ENCODE results near the gene ADAMTS4. TPM values are rescaled to one million over a fixed set of nuclear protein-coding genes. Genes with fewer than 3 reads are reported as not detected.
A peak's percentile ranks its signal among the peaks of the same experiment; 100 is the strongest.

The ADAMTS4 gene
- total and polyA plus RNA-seq, 12 donors, result 1.7 to 86.1 (median 13.2) TPM

- DNase-seq (peak in 1 of 2 donors; percentile 62), ATAC-seq (no peak)
- H3K9me3 ChIP-seq, result no peaks in the 10 kb centered on the region
- peaks cover 41 to 89% (median 79%) of the 10 kb centered on the region in 9 donors for H3K4me1 ChIP-seq
- intact Hi-C loops (cut with DNase I), result loop anchor here in 4 of 10 donors (10.0 kb wide), 1 partner anchor 186 kb away; no protein-coding TSS in a partner anchor
- H3K27me3 ChIP-seq, result no peaks in the 10 kb centered on the region
- 22 to 25% methylated on average over 20 of the region's 20 CpGs for WGBS, 2 donors
- H3K36me3 ChIP-seq, result peaks cover 0 to 35% (median 0%) of the 10 kb centered on the region in 9 donors
- H3K4me3 ChIP-seq, result peak overlapping the region; percentile 28 to 67 (median 57)
- peak overlapping the region; percentile 80 to 100 (median 98) for H3K27ac ChIP-seq
- no peak for TF ChIP-seq CTCF (IDR thresholded peaks at IDR 0.05)
Observed at GRCh38 chr1:161198194-161198896, 509 bp downstream of the ADAMTS4 start.

DNA sequence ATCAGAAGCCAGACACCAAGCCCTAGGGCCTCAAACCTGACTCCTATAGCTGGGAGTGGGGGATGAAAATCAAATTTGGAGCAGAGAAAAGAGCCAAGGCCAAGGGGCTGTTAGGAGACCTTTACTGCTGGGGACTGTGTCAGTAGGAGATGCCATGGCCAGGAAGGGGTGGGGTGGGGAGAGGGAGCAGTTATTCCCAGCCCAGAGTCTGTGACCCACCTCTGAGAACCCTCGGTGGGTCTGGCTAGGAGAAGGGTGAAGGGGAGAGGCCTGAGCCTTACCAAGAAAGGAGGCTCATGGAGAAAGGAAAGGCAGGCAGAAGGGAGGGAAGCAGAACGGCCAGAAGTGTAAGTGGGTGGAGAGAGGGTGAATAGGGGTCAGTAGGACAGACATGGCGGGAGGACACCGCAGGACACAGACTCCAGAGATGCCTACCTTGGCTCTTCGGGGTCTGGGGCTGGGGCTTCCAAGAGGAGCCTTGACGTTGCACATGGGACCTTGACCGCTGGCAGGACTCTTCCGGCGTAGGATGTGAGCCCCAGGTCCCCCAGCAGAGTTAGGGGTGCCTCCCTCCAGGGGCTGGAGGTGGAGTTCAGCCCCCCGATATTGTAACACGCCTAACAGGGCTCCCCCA is 1.2 kb downstream of the ADAMTS4 start:
- Histone ChIP-seq H3K4me1 (peaks cover 35 to 89% (median 79%) of the 10 kb centered on the region in 9 donors), H3K4me3 (peak overlapping the region; percentile 28 to 67 (median 57)), H3K27me3 (no peaks in the 10 kb centered on the region), H3K27ac (peak overlapping the region; percentile 80 to 100 (median 98)), H3K9me3 (no peaks in the 10 kb centered on the region), H3K36me3 (peaks cover 0 to 40% (median 0%) of the 10 kb centered on the region in 9 donors)
- 57 to 61% methylated on average over 11 of the region's 11 CpGs for WGBS, 2 donors
- intact Hi-C loops (cut with DNase I), result loop anchor here in 4 of 10 donors (10.0 kb wide), 1 partner anchor 187 kb away; no protein-coding TSS in a partner anchor
- ATAC-seq, result no peak
- DNase-seq, result no peak
- TF ChIP-seq CTCF (IDR thresholded peaks at IDR 0.05), result no peak

GRCh38 chr1:161196521-161197451 is 2.1 kb downstream of the ADAMTS4 start:
- Histone ChIP-seq H3K9me3 (no peaks in the 10 kb centered on the region), H3K27ac (peak overlapping the region; percentile 80 to 100 (median 98)), H3K4me3 (peak overlapping the region; percentile 28 to 67 (median 57)), H3K4me1 (peaks cover 35 to 97% (median 81%) of the 10 kb centered on the region in 9 donors), H3K36me3 (peaks cover 0 to 49% (median 0%) of the 10 kb centered on the region in 9 donors), H3K27me3 (no peaks in the 10 kb centered on the region)
- TF ChIP-seq CTCF (IDR thresholded peaks at IDR 0.05), result no peak
- ATAC-seq (peak in 1 of 8 donors; percentile 1), DNase-seq (peak; percentile 52 to 60)
- 66% methylated on average over 27 of the region's 27 CpGs for WGBS, 2 donors
- intact Hi-C loops (cut with DNase I), result loop anchor here in 4 of 10 donors (10.0 kb wide), 1 partner anchor 188 kb away; no protein-coding TSS in a partner anchor

All from heart right ventricle (tissue), 16 donors.